ENCODE data around the gene CBX2. TPM values are rescaled to one million over a fixed set of nuclear protein-coding genes. Genes with fewer than 3 reads are reported as not detected.

The CBX2 gene
- polyA plus RNA-seq, 1 of the 3 experiments (the other 2 are of a cell fraction), result 22.4 TPM

GRCh38 chr17:79810130-79811010 lies 32.4 kb downstream of the CBX2 start (continued):
- TF ChIP-seq FOXM1 (IDR thresholded peaks at IDR 0.05; ENCODE audit: low read depth) (no peak), FOSL2 (IDR thresholded peaks at IDR 0.05; ENCODE audit: borderline replicate concordance, low read depth) (no peak), REST (IDR thresholded peaks at IDR 0.05; ENCODE audit: low read depth, low read length) (no peak), MAX (IDR thresholded peaks at IDR 0.05; ENCODE audit: low read depth) (no peak)

GRCh38 chr17:79811011-79811867 lies 33.3 kb downstream of the CBX2 start:
- no peaks in the 10 kb centered on the region for H3K9me3 ChIP-seq
- H3K9me2 ChIP-seq, result no peaks in the 10 kb centered on the region
- H3K4me2 ChIP-seq, result peak overlapping the region; percentile 100
- no peaks in the 10 kb centered on the region for H3K79me2 ChIP-seq (ENCODE audit: insufficient read depth)
- ChIA-PET POLR2A (interaction anchor here (0.9 to 6.9 kb wide), 12 partner anchors 14 to 174 kb away, joined by 3 to 93 read pairs (median 5); partner anchors contain the start of genes CBX4 and CBX8), CTCF (interaction anchor here (0.6 to 14.7 kb wide), 44 partner anchors 8 to 608 kb away, joined by 3 to 274 read pairs (median 5); partner anchors contain the start of genes CBX2, CBX4, CBX8 and GAA)
- H3K4me3 ChIP-seq (ENCODE audit: low read depth in 2 of 2, low read length in 1 of 2), result peak overlapping the region; percentile 50 to 51
- H3K27me3 ChIP-seq (ENCODE audit: insufficient read depth), result peaks cover 34% of the 10 kb centered on the region
- no peak overlapping the region for H3K9ac ChIP-seq
- H3K4me1 ChIP-seq (ENCODE audit: control insufficient read depth in 1 of 2, insufficient read depth in 2 of 2, low read depth in 1 of 2, low read length in 1 of 2), result peaks cover 15 to 41% of the 10 kb centered on the region in 2 experiments
- 2% methylated on average over 44 of the region's 66 CpGs for WGBS (ENCODE audit: low lambda C conversion rate)
- peaks cover 19% of the 10 kb centered on the region for H3F3A ChIP-seq (replicated peaks; ENCODE audit: insufficient read depth)
- DNase-seq, result peak; percentile 97
- H3K27ac ChIP-seq (ENCODE audit: low read depth in 2 of 2, low read length in 1 of 2), result peak overlapping the region in 1 of 2 experiments; percentile 90; a peak in 2 of 4 replicates
- peak overlapping the region; percentile 72 for H2AFZ ChIP-seq (ENCODE audit: low read depth)
- no peaks in the 10 kb centered on the region for H4K20me1 ChIP-seq (ENCODE audit: insufficient read depth)
- no peaks in the 10 kb centered on the region for H3K36me3 ChIP-seq (replicated peaks in 1 of 2; ENCODE audit: control insufficient read depth in 1 of 2, insufficient read depth in 2 of 2, low read length in 1 of 2)
- no peak for TF ChIP-seq FOSL2 (IDR thresholded peaks at IDR 0.05; ENCODE audit: borderline replicate concordance, low read depth)
- peak; percentile 57; the same call in 1 of the 2 replicates for TF ChIP-seq TCF12 (IDR thresholded peaks at IDR 0.05)
- TF ChIP-seq MXI1 (IDR thresholded peaks at IDR 0.05; ENCODE audit: low read depth, low read length), result peak; percentile 54
- TF ChIP-seq SMC3 (IDR thresholded peaks at IDR 0.05; ENCODE audit: low read depth, low read length), result peak; percentile 71
- TF ChIP-seq NRF1 (IDR thresholded peaks at IDR 0.05; ENCODE audit: low read depth, low read length), result peak; percentile 52
- TF ChIP-seq RAD21 (IDR thresholded peaks at IDR 0.05; ENCODE audit: low read length), result peak; percentile 65
- TF ChIP-seq EP300 (IDR thresholded peaks at IDR 0.05; ENCODE audit: borderline replicate concordance in 1 of 2, low read depth in 1 of 2, low read length in 1 of 2), result peak in 1 of 2 experiments; percentile 23; a peak in 1 of 4 replicates
- peak; percentile 58; the same call in 1 of the 2 replicates for TF ChIP-seq SIN3A (IDR thresholded peaks at IDR 0.05; ENCODE audit: borderline replicate concordance, low read depth, low read length)
- TF ChIP-seq MAX (IDR thresholded peaks at IDR 0.05; ENCODE audit: low read depth), result peak; percentile 88
- TF ChIP-seq CTCF (IDR thresholded peaks at IDR 0.05), result peak; percentile 93
- TF ChIP-seq POLR2AphosphoS5 (IDR thresholded peaks at IDR 0.05; ENCODE audit: low read depth, low read length), result no peak
- no peak for TF ChIP-seq TAF1 (IDR thresholded peaks at IDR 0.05; ENCODE audit: borderline replicate concordance, low read depth, low read length)
- no peak for TF ChIP-seq MEF2A (IDR thresholded peaks at IDR 0.05; ENCODE audit: borderline replicate concordance, low read depth)
- TF ChIP-seq REST (IDR thresholded peaks at IDR 0.05; ENCODE audit: low read depth, low read length), result peak; percentile 53; the same call in 1 of the 2 replicates

Measured in SK-N-SH (cell line).